ENCODE measurements around the gene SUSD4. TPM values are rescaled to one million over a fixed set of nuclear protein-coding genes. Genes with fewer than 3 reads are reported as not detected.

The SUSD4 gene
- total and polyA plus RNA-seq, 12 donors = 1.5 to 26.9 (median 7.0) TPM

- H3K27me3 ChIP-seq = no peaks in the 10 kb centered on the region
- 78 to 82% (median 80%) methylated on average over 11 to 13 of the region's 13 CpGs for WGBS, 4 donors
- no peaks in the 10 kb centered on the region for H3K36me3 ChIP-seq (replicated peaks in 1 of 2)
- no peaks in the 10 kb centered on the region for H3K4me1 ChIP-seq (replicated peaks in 1 of 2)
- no peak overlapping the region for H3K4me3 ChIP-seq
- intact Hi-C loops (cut with DNase I) = no loop called here
- no peak for DNase-seq
- TF ChIP-seq POLR2A (IDR thresholded peaks at IDR 0.05) (no peak), CTCF (IDR thresholded peaks at IDR 0.05) (no peak)
- H3K27ac ChIP-seq = no peak overlapping the region
- H3K9me3 ChIP-seq (replicated peaks in 1 of 3) = no peaks in the 10 kb centered on the region
Measured at GRCh38 chr1:223202376-223203033, 161.5 kb downstream of the SUSD4 start.

GRCh38 chr1:223201967-223202366 is 162.0 kb downstream of the SUSD4 start:
- Histone ChIP-seq H3K36me3 (replicated peaks in 1 of 2) (no peaks in the 10 kb centered on the region), H3K27me3 (no peaks in the 10 kb centered on the region), H3K4me1 (replicated peaks in 1 of 2) (no peaks in the 10 kb centered on the region), H3K4me3 (no peak overlapping the region), H3K9me3 (replicated peaks in 1 of 3) (no peaks in the 10 kb centered on the region), H3K27ac (no peak overlapping the region)
- WGBS, 4 donors = 72 to 89% (median 77%) methylated on average over 2 of the region's 2 CpGs
- DNase-seq = no peak
- TF ChIP-seq CTCF (IDR thresholded peaks at IDR 0.05) = no peak
- no peak for TF ChIP-seq POLR2A (IDR thresholded peaks at IDR 0.05)
- intact Hi-C loops (cut with DNase I) = no loop called here

- 82 to 89% (median 85%) methylated on average over 6 of the region's 6 CpGs for WGBS, 4 donors
- Histone ChIP-seq H3K4me1 (replicated peaks in 1 of 2) (no peaks in the 10 kb centered on the region), H3K27me3 (no peaks in the 10 kb centered on the region), H3K36me3 (replicated peaks in 1 of 2) (no peaks in the 10 kb centered on the region), H3K4me3 (no peak overlapping the region), H3K27ac (no peak overlapping the region), H3K9me3 (replicated peaks in 1 of 3) (no peaks in the 10 kb centered on the region)
- no peak for TF ChIP-seq POLR2A (IDR thresholded peaks at IDR 0.05)
- no peak for TF ChIP-seq CTCF (IDR thresholded peaks at IDR 0.05)
- DNase-seq = no peak
- intact Hi-C loops (cut with DNase I) = no loop called here
Measured at GRCh38 chr1:223200903-223201302, 163.1 kb downstream of the SUSD4 start.

GRCh38 chr1:223199094-223199647 is 164.8 kb downstream of the SUSD4 start:
- H3K36me3 ChIP-seq (replicated peaks in 1 of 2) = no peaks in the 10 kb centered on the region
- WGBS, 4 donors = 43 to 67% (median 56%) methylated on average over 2 of the region's 2 CpGs
- H3K9me3 ChIP-seq (replicated peaks in 1 of 3) = no peaks in the 10 kb centered on the region
- no peak for DNase-seq
- no peak overlapping the region for H3K4me3 ChIP-seq
- TF ChIP-seq POLR2A (IDR thresholded peaks at IDR 0.05) = no peak
- TF ChIP-seq CTCF (IDR thresholded peaks at IDR 0.05) = no peak
- H3K27me3 ChIP-seq = no peaks in the 10 kb centered on the region
- no peak overlapping the region for H3K27ac ChIP-seq
- intact Hi-C loops (cut with DNase I) = no loop called here
- no peaks in the 10 kb centered on the region for H3K4me1 ChIP-seq (replicated peaks in 1 of 2)

Data from adrenal gland (tissue), 12 donors.